ENCODE measurements around the gene CTXN1.

DNA sequence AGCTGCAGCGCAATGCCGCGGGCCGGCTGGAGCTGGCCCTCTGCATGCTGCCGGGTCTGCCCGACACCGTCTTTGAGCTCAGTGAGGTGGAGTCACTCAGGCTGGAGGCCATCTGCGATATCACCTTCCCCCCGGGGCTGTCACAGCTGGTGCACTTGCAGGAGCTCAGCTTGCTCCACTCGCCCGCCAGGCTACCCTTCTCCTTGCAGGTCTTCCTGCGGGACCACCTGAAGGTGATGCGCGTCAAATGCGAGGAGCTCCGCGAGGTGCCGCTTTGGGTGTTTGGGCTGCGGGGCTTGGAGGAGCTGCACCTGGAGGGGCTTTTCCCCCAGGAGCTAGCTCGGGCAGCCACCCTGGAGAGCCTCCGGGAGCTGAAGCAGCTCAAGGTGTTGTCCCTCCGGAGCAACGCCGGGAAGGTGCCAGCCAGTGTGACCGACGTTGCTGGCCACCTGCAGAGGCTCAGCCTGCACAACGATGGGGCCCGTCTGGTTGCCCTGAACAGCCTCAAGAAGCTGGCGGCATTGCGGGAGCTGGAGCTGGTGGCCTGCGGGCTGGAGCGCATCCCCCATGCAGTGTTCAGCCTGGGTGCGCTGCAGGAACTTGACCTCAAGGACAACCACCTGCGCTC, 26.1 kb downstream of the CTXN1 start:
- TF ChIP-seq, protein P1, sequence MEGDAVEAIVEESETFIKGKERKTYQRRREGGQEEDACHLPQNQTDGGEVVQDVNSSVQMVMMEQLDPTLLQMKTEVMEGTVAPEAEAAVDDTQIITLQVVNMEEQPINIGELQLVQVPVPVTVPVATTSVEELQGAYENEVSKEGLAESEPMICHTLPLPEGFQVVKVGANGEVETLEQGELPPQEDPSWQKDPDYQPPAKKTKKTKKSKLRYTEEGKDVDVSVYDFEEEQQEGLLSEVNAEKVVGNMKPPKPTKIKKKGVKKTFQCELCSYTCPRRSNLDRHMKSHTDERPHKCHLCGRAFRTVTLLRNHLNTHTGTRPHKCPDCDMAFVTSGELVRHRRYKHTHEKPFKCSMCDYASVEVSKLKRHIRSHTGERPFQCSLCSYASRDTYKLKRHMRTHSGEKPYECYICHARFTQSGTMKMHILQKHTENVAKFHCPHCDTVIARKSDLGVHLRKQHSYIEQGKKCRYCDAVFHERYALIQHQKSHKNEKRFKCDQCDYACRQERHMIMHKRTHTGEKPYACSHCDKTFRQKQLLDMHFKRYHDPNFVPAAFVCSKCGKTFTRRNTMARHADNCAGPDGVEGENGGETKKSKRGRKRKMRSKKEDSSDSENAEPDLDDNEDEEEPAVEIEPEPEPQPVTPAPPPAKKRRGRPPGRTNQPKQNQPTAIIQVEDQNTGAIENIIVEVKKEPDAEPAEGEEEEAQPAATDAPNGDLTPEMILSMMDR (IDR thresholded peaks at IDR 0.05; ENCODE audit: insufficient read depth, low read length, poor library complexity, severe bottlenecking), result no peak
- no peak for TF ChIP-seq EZH2phosphoT487 (conservative IDR thresholded peaks at IDR 0.05; ENCODE audit: low read length)
